ENCODE data around the gene ITGB3BP.

DNA sequence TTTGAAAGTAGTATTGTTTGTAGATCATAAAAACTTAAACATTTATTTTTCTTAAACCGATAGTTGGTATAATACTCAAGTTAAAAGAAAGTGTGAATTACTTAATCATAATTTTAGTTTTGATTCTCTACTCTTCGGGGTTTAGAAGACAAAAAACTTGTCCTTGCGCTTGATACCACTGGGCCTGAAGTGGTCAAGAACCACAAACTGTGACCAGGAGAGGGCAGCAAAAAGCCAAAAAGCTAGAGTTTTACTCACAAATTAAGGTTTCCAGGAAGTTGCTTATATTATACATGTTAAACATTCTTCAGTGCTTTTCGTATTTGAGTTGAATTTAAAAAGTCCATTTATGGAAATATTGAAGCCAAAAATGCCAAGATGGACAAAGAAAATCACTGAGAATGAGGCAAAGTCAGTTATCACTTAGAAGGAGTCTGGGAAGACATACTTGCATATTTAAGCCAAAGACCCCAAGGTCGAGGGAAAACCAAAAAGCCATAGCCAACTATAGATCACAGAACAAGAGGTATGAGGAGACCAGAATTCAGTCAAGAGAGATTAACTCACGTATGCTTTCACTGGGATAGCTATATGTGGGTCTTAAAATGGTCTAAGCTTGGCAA lies 34.5 kb upstream of the ITGB3BP start:
- TF ChIP-seq ZFP41 (tag by site-specific recombination; IDR thresholded peaks at IDR 0.05; ENCODE audit: borderline replicate concordance) (no peak), MEIS1 (CRISPR knock-in tag; IDR thresholded peaks at IDR 0.05; ENCODE audit: borderline replicate concordance) (no peak), HOXA7 (CRISPR knock-in tag; IDR thresholded peaks at IDR 0.05; ENCODE audit: borderline replicate concordance) (no peak), ZNF830 (tag by site-specific recombination; IDR thresholded peaks at IDR 0.05; ENCODE audit: low read depth) (no peak), PATZ1 (tag by site-specific recombination; IDR thresholded peaks at IDR 0.05) (no peak), ZNF274 (IDR thresholded peaks at IDR 0.05; ENCODE audit: low read length) (no peak), ZNF274 (tag by site-specific recombination; IDR thresholded peaks at IDR 0.05; ENCODE audit: borderline replicate concordance) (no peak), REST (tag by site-specific recombination; IDR thresholded peaks at IDR 0.05) (no peak), CTCF (tag by site-specific recombination; IDR thresholded peaks at IDR 0.05) (no peak)
- TF ChIP-seq, protein P1, sequence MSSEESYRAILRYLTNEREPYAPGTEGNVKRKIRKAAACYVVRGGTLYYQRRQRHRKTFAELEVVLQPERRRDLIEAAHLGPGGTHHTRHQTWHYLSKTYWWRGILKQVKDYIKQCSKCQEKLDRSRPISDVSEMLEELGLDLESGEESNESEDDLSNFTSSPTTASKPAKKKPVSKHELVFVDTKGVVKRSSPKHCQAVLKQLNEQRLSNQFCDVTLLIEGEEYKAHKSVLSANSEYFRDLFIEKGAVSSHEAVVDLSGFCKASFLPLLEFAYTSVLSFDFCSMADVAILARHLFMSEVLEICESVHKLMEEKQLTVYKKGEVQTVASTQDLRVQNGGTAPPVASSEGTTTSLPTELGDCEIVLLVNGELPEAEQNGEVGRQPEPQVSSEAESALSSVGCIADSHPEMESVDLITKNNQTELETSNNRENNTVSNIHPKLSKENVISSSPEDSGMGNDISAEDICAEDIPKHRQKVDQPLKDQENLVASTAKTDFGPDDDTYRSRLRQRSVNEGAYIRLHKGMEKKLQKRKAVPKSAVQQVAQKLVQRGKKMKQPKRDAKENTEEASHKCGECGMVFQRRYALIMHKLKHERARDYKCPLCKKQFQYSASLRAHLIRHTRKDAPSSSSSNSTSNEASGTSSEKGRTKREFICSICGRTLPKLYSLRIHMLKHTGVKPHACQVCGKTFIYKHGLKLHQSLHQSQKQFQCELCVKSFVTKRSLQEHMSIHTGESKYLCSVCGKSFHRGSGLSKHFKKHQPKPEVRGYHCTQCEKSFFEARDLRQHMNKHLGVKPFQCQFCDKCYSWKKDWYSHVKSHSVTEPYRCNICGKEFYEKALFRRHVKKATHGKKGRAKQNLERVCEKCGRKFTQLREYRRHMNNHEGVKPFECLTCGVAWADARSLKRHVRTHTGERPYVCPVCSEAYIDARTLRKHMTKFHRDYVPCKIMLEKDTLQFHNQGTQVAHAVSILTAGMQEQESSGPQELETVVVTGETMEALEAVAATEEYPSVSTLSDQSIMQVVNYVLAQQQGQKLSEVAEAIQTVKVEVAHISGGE (tag by site-specific recombination; conservative IDR thresholded peaks at IDR 0.05; ENCODE audit: low read depth): no peak

All from HEK293 (cell line).